Esophagus squamous epithelium (tissue), 5 donors: ENCODE data around the gene HMHB1. TPM values are rescaled to one million over a fixed set of nuclear protein-coding genes. Genes with fewer than 3 reads are reported as not detected.

ENCODE experiments used
- DNase-seq: peaks from one replicate; lab custom pipeline; 2025; lab: John Stamatoyannopoulos, UW
- H3K27ac ChIP-seq, 4 donors: fragments of 200-600 bp; sonication (generic); one replicate each; pipeline ENCODE4 v1.5.1; 2016 to 2019; ENCODE audit warnings: mild to moderate bottlenecking in 1 of 4
- H3K27me3 ChIP-seq, 4 donors: fragments of 200-600 bp; sonication (generic); 1 replicate in 3 of 4; 2 replicates in 1 of 4; pipeline versions ENCODE4 v1.5.1 to v1.6.0; 2017 to 2021; ENCODE audit warnings: antibody characterized with exemption in 1 of 4
- H3K36me3 ChIP-seq, 3 donors: fragments of 200-600 bp; sonication (generic); one replicate each; pipeline ENCODE4 v1.5.1; 2016 to 2019
- H3K4me1 ChIP-seq, 3 donors: fragments of 200-600 bp; sonication (generic); one replicate each; pipeline ENCODE4 v1.5.1; 2017 to 2019
- H3K4me3 ChIP-seq, 4 donors: fragments of 200-600 bp; sonication (generic); 1 replicate in 3 of 4; 2 replicates in 1 of 4; pipeline ENCODE4 v1.5.1; 2016 to 2019; ENCODE audit warnings: mild to moderate bottlenecking in 2 of 4, moderate library complexity in 1 of 4
- H3K9me3 ChIP-seq, 3 donors: fragments of 200-600 bp; sonication (generic); one replicate each; pipeline ENCODE4 v1.5.1; 2016 to 2019
- CTCF ChIP-seq, 6 experiments: fragments of 450-650 bp in 4 of 6; fragments of 200-600 bp in 2 of 6; sonication (generic) in 2 of 6; IDR thresholded peaks; one replicate each; pipeline ENCODE4 v1.5.1; 2016 to 2019; ENCODE audit warnings: antibody characterized with exemption in 6 of 6, mild to moderate bottlenecking in 4 of 6, moderate library complexity in 4 of 6
- POLR2A ChIP-seq, 4 donors: fragments of 450-650 bp; IDR thresholded peaks; one replicate each; pipeline ENCODE4 v1.6.1; 2017; ENCODE audit warnings: antibody characterized with exemption in 4 of 4, mild to moderate bottlenecking in 4 of 4, moderate library complexity in 3 of 4
- WGBS, 2 donors: methylation state at CpG; one replicate each; pipeline ENCODE4 v1.1.5; 2018; 5-methylcytosine and 5-hydroxymethylcytosine counted together
- intact Hi-C: fragments of 100-400 bp; cut with DNase I; formaldehyde crosslinking; loops from one replicate; pipeline ENCODE4 v1.15.0; 2022
- total RNA-seq, 4 donors: library from RNA; depleted of rRNA; stranded (reverse); fragments of >200 nt; gene quantifications; one replicate each; pipeline ENCODE4 v1.1.0, GENCODE V29; 2016
- donor health status: DM: yes; HTN: yes; CAD: no.

The HMHB1 gene
- total RNA-seq, 4 donors from 2014 or later = not detected

GRCh38 chr5:143771189-143771588 is 40.8 kb upstream of the HMHB1 start:
- no peaks in the 10 kb centered on the region for H3K9me3 ChIP-seq
- WGBS, 2 donors = 51 to 53% methylated on average over 4 of the region's 4 CpGs
- H3K27ac ChIP-seq = peak overlapping the region in 1 of 4 donors; percentile 38
- peaks cover 0 to 8% (median 0%) of the 10 kb centered on the region in 3 donors for H3K4me1 ChIP-seq
- no peak overlapping the region for H3K4me3 ChIP-seq
- intact Hi-C loops = no loop called here
- H3K36me3 ChIP-seq = no peaks in the 10 kb centered on the region
- no peak for DNase-seq
- H3K27me3 ChIP-seq = no peaks in the 10 kb centered on the region
- no peak for TF ChIP-seq POLR2A (IDR thresholded peaks at IDR 0.05)
- TF ChIP-seq CTCF (IDR thresholded peaks at IDR 0.05) = no peak

GRCh38 chr5:143771602-143772001 is 40.4 kb upstream of the HMHB1 start:
- H3K9me3 ChIP-seq = no peaks in the 10 kb centered on the region
- H3K4me3 ChIP-seq = no peak overlapping the region
- TF ChIP-seq POLR2A (IDR thresholded peaks at IDR 0.05) (no peak), CTCF (IDR thresholded peaks at IDR 0.05) (no peak)
- no peak for DNase-seq
- 59 to 70% methylated on average over 2 of the region's 2 CpGs for WGBS, 2 donors
- H3K27me3 ChIP-seq = no peaks in the 10 kb centered on the region
- peaks cover 0 to 8% (median 0%) of the 10 kb centered on the region in 3 donors for H3K4me1 ChIP-seq
- no peaks in the 10 kb centered on the region for H3K36me3 ChIP-seq
- no peak overlapping the region for H3K27ac ChIP-seq
- intact Hi-C loops = no loop called here

GRCh38 chr5:143772621-143773020 is 39.3 kb upstream of the HMHB1 start:
- no peaks in the 10 kb centered on the region for H3K36me3 ChIP-seq
- H3K27me3 ChIP-seq = no peaks in the 10 kb centered on the region
- intact Hi-C loops = no loop called here
- TF ChIP-seq POLR2A (IDR thresholded peaks at IDR 0.05) (no peak), CTCF (IDR thresholded peaks at IDR 0.05) (no peak)
- no peak for DNase-seq
- H3K27ac ChIP-seq = no peak overlapping the region
- no peak overlapping the region for H3K4me3 ChIP-seq
- WGBS, 2 donors = 57 to 75% methylated on average over 1 of the region's 1 CpG
- H3K4me1 ChIP-seq = peaks cover 0 to 8% (median 0%) of the 10 kb centered on the region in 3 donors
- H3K9me3 ChIP-seq = no peaks in the 10 kb centered on the region

- no peak for TF ChIP-seq POLR2A (IDR thresholded peaks at IDR 0.05)
- peaks cover 0 to 8% (median 0%) of the 10 kb centered on the region in 3 donors for H3K4me1 ChIP-seq
- no peaks in the 10 kb centered on the region for H3K36me3 ChIP-seq
- no peaks in the 10 kb centered on the region for H3K9me3 ChIP-seq
- 50 to 69% methylated on average over 2 of the region's 2 CpGs for WGBS, 2 donors
- H3K4me3 ChIP-seq = no peak overlapping the region
- intact Hi-C loops = no loop called here
- no peaks in the 10 kb centered on the region for H3K27me3 ChIP-seq
- no peak overlapping the region for H3K27ac ChIP-seq
- no peak for DNase-seq
Observed at GRCh38 chr5:143775258-143775657, 36.7 kb upstream of the HMHB1 start.

GRCh38 chr5:143776951-143777350 is 35.0 kb upstream of the HMHB1 start:
- no peaks in the 10 kb centered on the region for H3K36me3 ChIP-seq
- 70 to 89% methylated on average over 4 of the region's 4 CpGs for WGBS, 2 donors
- intact Hi-C loops = no loop called here
- TF ChIP-seq CTCF (IDR thresholded peaks at IDR 0.05) = no peak
- TF ChIP-seq POLR2A (IDR thresholded peaks at IDR 0.05) = no peak
- H3K9me3 ChIP-seq = no peaks in the 10 kb centered on the region
- H3K4me3 ChIP-seq = no peak overlapping the region
- H3K4me1 ChIP-seq = no peaks in the 10 kb centered on the region
- H3K27ac ChIP-seq = no peak overlapping the region
- no peaks in the 10 kb centered on the region for H3K27me3 ChIP-seq
- no peak for DNase-seq

- WGBS, 2 donors = 93 to 94% methylated on average over 2 of the region's 2 CpGs
- Histone ChIP-seq H3K27ac (no peak overlapping the region), H3K4me1 (no peaks in the 10 kb centered on the region), H3K4me3 (no peak overlapping the region), H3K27me3 (no peaks in the 10 kb centered on the region), H3K9me3 (no peaks in the 10 kb centered on the region), H3K36me3 (no peaks in the 10 kb centered on the region)
- no peak for TF ChIP-seq POLR2A (IDR thresholded peaks at IDR 0.05)
- no peak for TF ChIP-seq CTCF (IDR thresholded peaks at IDR 0.05)
- intact Hi-C loops = no loop called here
- no peak for DNase-seq
Observed at GRCh38 chr5:143779506-143779905, 32.5 kb upstream of the HMHB1 start.
